GOT3 (cell line): ENCODE data around the gene ALPK3.

Experiments
- DNase-seq: peaks from one replicate; lab custom pipeline; 2025; ENCODE audit warnings: mixed read lengths; lab: John Stamatoyannopoulos, UW

The ALPK3 gene

GRCh38 chr15:84846269-84846668 lies 29.1 kb downstream of the ALPK3 start:
- no peak for DNase-seq

GRCh38 chr15:84847382-84847781 lies 30.2 kb downstream of the ALPK3 start:
- no peak for DNase-seq

GRCh38 chr15:84852212-84852611 lies 35.1 kb downstream of the ALPK3 start:
- no peak for DNase-seq

GRCh38 chr15:84855136-84855535 lies 38.0 kb downstream of the ALPK3 start:
- DNase-seq, result no peak

- DNase-seq, result no peak
Observed at GRCh38 chr15:84855765-84856164, 38.6 kb downstream of the ALPK3 start.

GRCh38 chr15:84856731-84857417 lies 39.7 kb downstream of the ALPK3 start:
- no peak for DNase-seq

- DNase-seq, result no peak
Observed at GRCh38 chr15:84857418-84858004, 40.4 kb downstream of the ALPK3 start.

GRCh38 chr15:84858231-84858630 lies 41.1 kb downstream of the ALPK3 start:
- DNase-seq, result no peak

GRCh38 chr15:84859144-84859543 lies 42.0 kb downstream of the ALPK3 start:
- DNase-seq, result no peak

- DNase-seq, result no peak
Observed at GRCh38 chr15:84859651-84860050, 42.5 kb downstream of the ALPK3 start.

- no peak for DNase-seq
Observed at GRCh38 chr15:84861781-84862180, 44.6 kb downstream of the ALPK3 start.

- no peak for DNase-seq
Observed at GRCh38 chr15:84862214-84862975, 45.2 kb downstream of the ALPK3 start.

- DNase-seq, result no peak
Observed at GRCh38 chr15:84863565-84864443, 46.6 kb downstream of the ALPK3 start.

GRCh38 chr15:84864444-84864795 lies 47.3 kb downstream of the ALPK3 start:
- DNase-seq, result no peak

- no peak for DNase-seq
Observed at GRCh38 chr15:84865074-84865569, 48.0 kb downstream of the ALPK3 start.

GRCh38 chr15:84868037-84868880 lies 51.1 kb downstream of the ALPK3 start:
- no peak for DNase-seq

- DNase-seq, result no peak
Observed at GRCh38 chr15:84869510-84869909, 52.4 kb downstream of the ALPK3 start.

GRCh38 chr15:84871428-84871985 lies 54.4 kb downstream of the ALPK3 start:
- DNase-seq, result no peak

- DNase-seq, result no peak
Observed at GRCh38 chr15:84872009-84872910, 55.1 kb downstream of the ALPK3 start.

- no peak for DNase-seq
Observed at GRCh38 chr15:84873997-84874396, 56.8 kb downstream of the ALPK3 start.
